Measurements from ENCODE around the gene CLGN. TPM values are rescaled to one million over a fixed set of nuclear protein-coding genes. Genes with fewer than 3 reads are reported as not detected.

The CLGN gene
- total and polyA plus RNA-seq, 2 of the 13 experiments (the other 11 are each of a cell fraction or from before 2014, with no cell fraction given): 7.2 to 17.0 TPM

DNA sequence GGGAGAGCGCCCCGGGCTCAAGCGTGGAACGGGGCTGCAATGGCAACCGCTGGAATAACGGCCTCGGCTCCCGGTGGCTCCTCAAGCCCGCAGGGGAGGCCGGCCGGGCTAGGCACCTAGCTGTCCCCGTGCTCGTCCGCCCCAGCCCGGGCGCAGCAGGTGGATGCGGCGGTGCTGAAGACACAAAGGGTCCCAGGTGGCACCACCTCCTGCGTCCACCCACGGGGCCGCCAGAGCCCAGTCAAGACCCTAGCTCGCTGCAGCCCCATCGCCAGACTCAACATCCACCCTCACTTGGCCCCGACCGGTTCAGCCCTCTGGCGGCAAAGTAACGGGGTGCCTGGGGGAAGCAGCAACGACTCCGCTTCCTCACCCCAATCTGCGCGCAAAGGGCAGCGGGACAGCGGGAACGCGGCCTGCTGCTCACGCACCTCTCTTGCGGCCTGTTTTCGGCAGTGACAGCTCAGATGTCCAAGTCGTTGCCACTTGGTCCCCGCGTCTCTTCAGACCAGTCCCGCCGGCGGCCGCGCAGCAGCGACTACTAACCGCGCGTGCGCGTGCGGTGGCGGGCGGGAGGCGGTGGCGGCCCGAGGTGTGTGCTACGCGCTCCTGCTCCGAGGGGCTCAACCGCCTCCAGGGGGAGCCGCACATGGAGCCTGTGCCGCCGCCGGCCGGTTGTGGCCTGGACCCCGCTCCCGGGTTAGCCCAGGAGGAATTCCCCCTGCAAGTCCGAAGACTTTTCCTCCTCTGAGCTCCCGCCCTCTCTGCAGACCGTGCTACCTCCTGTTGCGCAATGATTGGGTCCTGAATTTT, at the start of gene CLGN (continued):
- TF ChIP-seq KLF12 (CRISPR knock-in tag; IDR thresholded peaks at IDR 0.05; ENCODE audit: borderline replicate concordance) (no peak), SATB2 (CRISPR knock-in tag; IDR thresholded peaks at IDR 0.05) (no peak), SMC3 (IDR thresholded peaks at IDR 0.05; ENCODE audit: low read length) (no peak), NCOA2 (CRISPR knock-in tag; IDR thresholded peaks at IDR 0.05) (no peak; the same call in 1 of the 2 replicates), SKI (IDR thresholded peaks at IDR 0.05; ENCODE audit: partially characterized antibody) (peak; percentile 17), ZBTB3 (CRISPR knock-in tag; IDR thresholded peaks at IDR 0.05; ENCODE audit: borderline replicate concordance, low read depth) (no peak; the same call in 1 of the 2 replicates), ZNF101 (CRISPR knock-in tag; IDR thresholded peaks at IDR 0.05; ENCODE audit: borderline replicate concordance, low read depth) (no peak), ETV6 (CRISPR knock-in tag; conservative IDR thresholded peaks at IDR 0.05) (0 out of 2 replicates have a peak, but pooled peaks have one; percentile 25), KDM1A (CRISPR knock-in tag; IDR thresholded peaks at IDR 0.05) (no peak; the same call in 1 of the 2 replicates), REPIN1 (CRISPR knock-in tag; IDR thresholded peaks at IDR 0.05; ENCODE audit: borderline replicate concordance, low read depth) (peak; percentile 70), KLF16 (CRISPR knock-in tag; IDR thresholded peaks at IDR 0.05) (0 out of 4 replicates have a peak, but pooled peaks of 1 of the 2 experiments have one; percentile 14), FOXO1 (CRISPR knock-in tag; IDR thresholded peaks at IDR 0.05) (no peak; the same call in 1 of the 2 replicates), RBM22 (optimal IDR thresholded peaks at IDR 0.05; ENCODE audit: low read length) (no peak), RXRA (CRISPR knock-in tag; IDR thresholded peaks at IDR 0.05) (no peak), ZSCAN21 (CRISPR knock-in tag; IDR thresholded peaks at IDR 0.05; ENCODE audit: borderline replicate concordance) (peak; percentile 72; the same call in 1 of the 2 replicates), NFIB (CRISPR knock-in tag; IDR thresholded peaks at IDR 0.05; ENCODE audit: borderline replicate concordance) (no peak), ZNF230 (CRISPR knock-in tag; IDR thresholded peaks at IDR 0.05) (peak; percentile 78; the same call in 1 of the 2 replicates), CC2D1A (CRISPR knock-in tag; IDR thresholded peaks at IDR 0.05) (no peak)
- TF ChIP-seq, protein P1, sequence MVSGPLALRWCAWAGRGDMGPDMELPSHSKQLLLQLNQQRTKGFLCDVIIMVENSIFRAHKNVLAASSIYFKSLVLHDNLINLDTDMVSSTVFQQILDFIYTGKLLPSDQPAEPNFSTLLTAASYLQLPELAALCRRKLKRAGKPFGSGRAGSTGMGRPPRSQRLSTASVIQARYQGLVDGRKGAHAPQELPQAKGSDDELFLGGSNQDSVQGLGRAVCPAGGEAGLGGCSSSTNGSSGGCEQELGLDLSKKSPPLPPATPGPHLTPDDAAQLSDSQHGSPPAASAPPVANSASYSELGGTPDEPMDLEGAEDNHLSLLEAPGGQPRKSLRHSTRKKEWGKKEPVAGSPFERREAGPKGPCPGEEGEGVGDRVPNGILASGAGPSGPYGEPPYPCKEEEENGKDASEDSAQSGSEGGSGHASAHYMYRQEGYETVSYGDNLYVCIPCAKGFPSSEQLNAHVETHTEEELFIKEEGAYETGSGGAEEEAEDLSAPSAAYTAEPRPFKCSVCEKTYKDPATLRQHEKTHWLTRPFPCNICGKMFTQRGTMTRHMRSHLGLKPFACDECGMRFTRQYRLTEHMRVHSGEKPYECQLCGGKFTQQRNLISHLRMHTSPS (CRISPR knock-in tag; IDR thresholded peaks at IDR 0.05; ENCODE audit: low read depth): no peak; the same call in 1 of the 2 replicates
- TF ChIP-seq, protein P2, sequence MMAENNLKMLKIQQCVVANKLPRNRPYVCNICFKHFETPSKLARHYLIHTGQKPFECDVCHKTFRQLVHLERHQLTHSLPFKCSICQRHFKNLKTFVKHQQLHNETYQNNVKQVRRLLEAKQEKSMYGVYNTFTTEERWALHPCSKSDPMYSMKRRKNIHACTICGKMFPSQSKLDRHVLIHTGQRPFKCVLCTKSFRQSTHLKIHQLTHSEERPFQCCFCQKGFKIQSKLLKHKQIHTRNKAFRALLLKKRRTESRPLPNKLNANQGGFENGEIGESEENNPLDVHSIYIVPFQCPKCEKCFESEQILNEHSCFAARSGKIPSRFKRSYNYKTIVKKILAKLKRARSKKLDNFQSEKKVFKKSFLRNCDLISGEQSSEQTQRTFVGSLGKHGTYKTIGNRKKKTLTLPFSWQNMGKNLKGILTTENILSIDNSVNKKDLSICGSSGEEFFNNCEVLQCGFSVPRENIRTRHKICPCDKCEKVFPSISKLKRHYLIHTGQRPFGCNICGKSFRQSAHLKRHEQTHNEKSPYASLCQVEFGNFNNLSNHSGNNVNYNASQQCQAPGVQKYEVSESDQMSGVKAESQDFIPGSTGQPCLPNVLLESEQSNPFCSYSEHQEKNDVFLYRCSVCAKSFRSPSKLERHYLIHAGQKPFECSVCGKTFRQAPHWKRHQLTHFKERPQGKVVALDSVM (CRISPR knock-in tag; IDR thresholded peaks at IDR 0.05): peak; percentile 57
- TF ChIP-seq, protein P3, sequence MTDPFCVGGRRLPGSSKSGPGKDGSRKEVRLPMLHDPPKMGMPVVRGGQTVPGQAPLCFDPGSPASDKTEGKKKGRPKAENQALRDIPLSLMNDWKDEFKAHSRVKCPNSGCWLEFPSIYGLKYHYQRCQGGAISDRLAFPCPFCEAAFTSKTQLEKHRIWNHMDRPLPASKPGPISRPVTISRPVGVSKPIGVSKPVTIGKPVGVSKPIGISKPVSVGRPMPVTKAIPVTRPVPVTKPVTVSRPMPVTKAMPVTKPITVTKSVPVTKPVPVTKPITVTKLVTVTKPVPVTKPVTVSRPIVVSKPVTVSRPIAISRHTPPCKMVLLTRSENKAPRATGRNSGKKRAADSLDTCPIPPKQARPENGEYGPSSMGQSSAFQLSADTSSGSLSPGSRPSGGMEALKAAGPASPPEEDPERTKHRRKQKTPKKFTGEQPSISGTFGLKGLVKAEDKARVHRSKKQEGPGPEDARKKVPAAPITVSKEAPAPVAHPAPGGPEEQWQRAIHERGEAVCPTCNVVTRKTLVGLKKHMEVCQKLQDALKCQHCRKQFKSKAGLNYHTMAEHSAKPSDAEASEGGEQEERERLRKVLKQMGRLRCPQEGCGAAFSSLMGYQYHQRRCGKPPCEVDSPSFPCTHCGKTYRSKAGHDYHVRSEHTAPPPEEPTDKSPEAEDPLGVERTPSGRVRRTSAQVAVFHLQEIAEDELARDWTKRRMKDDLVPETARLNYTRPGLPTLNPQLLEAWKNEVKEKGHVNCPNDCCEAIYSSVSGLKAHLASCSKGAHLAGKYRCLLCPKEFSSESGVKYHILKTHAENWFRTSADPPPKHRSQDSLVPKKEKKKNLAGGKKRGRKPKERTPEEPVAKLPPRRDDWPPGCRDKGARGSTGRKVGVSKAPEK (CRISPR knock-in tag; IDR thresholded peaks at IDR 0.05; ENCODE audit: borderline replicate concordance): no peak
- TF ChIP-seq, protein P4, sequence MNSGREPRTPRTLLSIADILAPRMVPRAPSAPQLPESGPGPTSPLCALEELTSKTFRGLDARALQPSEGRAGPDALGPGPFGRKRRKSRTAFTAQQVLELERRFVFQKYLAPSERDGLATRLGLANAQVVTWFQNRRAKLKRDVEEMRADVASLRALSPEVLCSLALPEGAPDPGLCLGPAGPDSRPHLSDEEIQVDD (CRISPR knock-in tag; IDR thresholded peaks at IDR 0.05; ENCODE audit: borderline replicate concordance): peak; percentile 40; the same call in 1 of the 2 replicates
